GM21576 (cell line): Measurements from ENCODE around the gene ATP10A.
A peak's percentile ranks its signal among the peaks of the same experiment; 100 is the strongest.

Experiments
- ATAC-seq: cut with Tn5 transposase; IDR thresholded peaks from one replicate; pipeline ENCODE4 v1.9.1; 2021; ENCODE audit warnings: mild to moderate bottlenecking, moderate library complexity; ENCODE audit not compliant: unreplicated experiment

ATP10A gene

GRCh38 chr15:25742776-25743547 is 120.2 kb downstream of the ATP10A start:
- no peak for ATAC-seq

- ATAC-seq, result no peak
Observed at GRCh38 chr15:25742041-25742730, 120.9 kb downstream of the ATP10A start.

GRCh38 chr15:25741256-25741580 is 121.9 kb downstream of the ATP10A start:
- no peak for ATAC-seq

- no peak for ATAC-seq
Observed at GRCh38 chr15:25740383-25741255, 122.5 kb downstream of the ATP10A start.

GRCh38 chr15:25739687-25740121 is 123.4 kb downstream of the ATP10A start:
- peak; percentile 67 for ATAC-seq

GRCh38 chr15:25738171-25738965 is 124.8 kb downstream of the ATP10A start:
- ATAC-seq, result no peak

GRCh38 chr15:25737218-25737643 is 125.9 kb downstream of the ATP10A start:
- no peak for ATAC-seq

- no peak for ATAC-seq
Observed at GRCh38 chr15:25736461-25736860, 126.7 kb downstream of the ATP10A start.

- no peak for ATAC-seq
Observed at GRCh38 chr15:25735550-25736384, 127.4 kb downstream of the ATP10A start.

- ATAC-seq, result no peak
Observed at GRCh38 chr15:25734680-25735355, 128.3 kb downstream of the ATP10A start.

GRCh38 chr15:25733856-25734679 is 129.1 kb downstream of the ATP10A start:
- no peak for ATAC-seq

GRCh38 chr15:25733036-25733855 is 129.9 kb downstream of the ATP10A start:
- ATAC-seq, result no peak

GRCh38 chr15:25732191-25732590 is 130.9 kb downstream of the ATP10A start:
- ATAC-seq, result no peak

- no peak for ATAC-seq
Observed at GRCh38 chr15:25731411-25731810, 131.7 kb downstream of the ATP10A start.

GRCh38 chr15:25730918-25731317 is 132.2 kb downstream of the ATP10A start:
- no peak for ATAC-seq

- ATAC-seq, result no peak
Observed at GRCh38 chr15:25728816-25729215, 134.3 kb downstream of the ATP10A start.

GRCh38 chr15:25727867-25728600 is 135.1 kb downstream of the ATP10A start:
- no peak for ATAC-seq
